PFSK-1 (cell line): ENCODE data around the gene SAP30L.

Experiments
- FOXP2 ChIP-seq: optimal IDR thresholded peaks from 2 replicates; pipeline ENCODE3; 2011; ENCODE audit warnings: borderline replicate concordance, control low read depth, inconsistent platforms; ENCODE audit not compliant: insufficient read depth; ENCODE audit errors: extremely low read length, extremely low read depth
- POLR2AphosphoS5 ChIP-seq: IDR thresholded peaks from 2 replicates; pipeline ENCODE4 v1.6.1; 2012; ENCODE audit warnings: low read depth, mild to moderate bottlenecking, control low read depth, low read length, moderate library complexity
- REST ChIP-seq, 2 experiments: IDR thresholded peaks; 2 replicates each; pipeline versions ENCODE4 v1.6.1 to v1.8.0; 2011 to 2012; ENCODE audit warnings: low read depth in 2 of 2, low read length in 2 of 2, control low read depth in 1 of 2, inconsistent platforms in 1 of 2, mild to moderate bottlenecking in 1 of 2, moderate library complexity in 1 of 2; ENCODE audit not compliant: insufficient read depth in 1 of 2
- SIN3A ChIP-seq: IDR thresholded peaks from 2 replicates; pipeline ENCODE4 v1.6.1; 2012; ENCODE audit warnings: mild to moderate bottlenecking, low read length, moderate library complexity, borderline replicate concordance; ENCODE audit not compliant: insufficient read depth
- TAF1 ChIP-seq: IDR thresholded peaks from 2 replicates; pipeline ENCODE4 v1.6.1; 2012; ENCODE audit warnings: low read length, control low read depth, borderline replicate concordance; ENCODE audit not compliant: insufficient read depth

The SAP30L gene

GRCh38 chr5:154430961-154431630 is 14.7 kb upstream of the SAP30L start:
- no peak for TF ChIP-seq TAF1
- TF ChIP-seq REST (IDR thresholded peaks at IDR 0.05; ENCODE audit: insufficient read depth in 1 of 2, low read depth in 2 of 2, low read length in 2 of 2) = no peak
- no peak for TF ChIP-seq FOXP2
- TF ChIP-seq SIN3A = no peak
- TF ChIP-seq POLR2AphosphoS5 = no peak

GRCh38 chr5:154435226-154435625 is 10.6 kb upstream of the SAP30L start:
- TF ChIP-seq REST (IDR thresholded peaks at IDR 0.05; ENCODE audit: insufficient read depth in 1 of 2, low read depth in 2 of 2, low read length in 2 of 2) (no peak), TAF1 (no peak), FOXP2 (no peak), POLR2AphosphoS5 (no peak), SIN3A (no peak)

GRCh38 chr5:154437281-154437965 is 8.4 kb upstream of the SAP30L start:
- TF ChIP-seq TAF1 (no peak), POLR2AphosphoS5 (no peak), REST (IDR thresholded peaks at IDR 0.05; ENCODE audit: insufficient read depth in 1 of 2, low read depth in 2 of 2, low read length in 2 of 2) (no peak), FOXP2 (no peak), SIN3A (no peak)

- TF ChIP-seq FOXP2 = no peak
- no peak for TF ChIP-seq POLR2AphosphoS5
- no peak for TF ChIP-seq SIN3A
- no peak for TF ChIP-seq REST (IDR thresholded peaks at IDR 0.05; ENCODE audit: insufficient read depth in 1 of 2, low read depth in 2 of 2, low read length in 2 of 2)
- TF ChIP-seq TAF1 = no peak
Measured at GRCh38 chr5:154440540-154440939, 5.3 kb upstream of the SAP30L start.

GRCh38 chr5:154442801-154443200 is 3.0 kb upstream of the SAP30L start:
- no peak for TF ChIP-seq SIN3A
- TF ChIP-seq TAF1 = no peak
